Ramos (cell line): ENCODE measurements around the gene SRF.

Experiments
- in situ Hi-C: fragments of 300-500 bp; cut with MboI; formaldehyde crosslinking; loops from one replicate; pipeline ENCODE4 v1.14.3; 2022; ENCODE audit warnings: low sequenced_read_pairs; ENCODE audit not compliant: unreplicated experiment

SRF gene

GRCh38 chr6:43204271-43205105 is 33.4 kb downstream of the SRF start:
- in situ Hi-C loops: no loop called here

DNA sequence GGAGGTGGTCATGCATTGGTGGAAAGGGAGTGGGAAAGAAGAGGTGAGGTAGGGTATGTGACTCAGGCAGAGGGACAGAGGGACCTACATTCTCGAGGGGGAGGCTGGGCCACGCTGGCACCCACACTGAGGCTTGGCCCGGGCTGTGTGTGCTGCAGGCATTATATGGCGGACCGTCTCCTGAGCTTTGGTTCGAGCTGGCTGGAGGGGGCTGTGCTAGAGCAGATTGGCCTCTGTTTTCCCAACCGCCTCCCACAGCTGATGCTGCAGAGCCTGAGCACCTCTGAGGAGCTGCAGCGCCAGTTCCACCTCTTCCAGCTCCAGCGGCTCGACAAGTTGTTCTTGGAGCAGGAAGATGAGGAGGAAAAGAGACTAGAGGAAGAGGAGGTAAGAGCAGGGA is 34.8 kb downstream of the SRF start:
- in situ Hi-C loops: no loop called here

- in situ Hi-C loops: no loop called here
Observed at GRCh38 chr6:43207286-43207685, 36.2 kb downstream of the SRF start.

DNA sequence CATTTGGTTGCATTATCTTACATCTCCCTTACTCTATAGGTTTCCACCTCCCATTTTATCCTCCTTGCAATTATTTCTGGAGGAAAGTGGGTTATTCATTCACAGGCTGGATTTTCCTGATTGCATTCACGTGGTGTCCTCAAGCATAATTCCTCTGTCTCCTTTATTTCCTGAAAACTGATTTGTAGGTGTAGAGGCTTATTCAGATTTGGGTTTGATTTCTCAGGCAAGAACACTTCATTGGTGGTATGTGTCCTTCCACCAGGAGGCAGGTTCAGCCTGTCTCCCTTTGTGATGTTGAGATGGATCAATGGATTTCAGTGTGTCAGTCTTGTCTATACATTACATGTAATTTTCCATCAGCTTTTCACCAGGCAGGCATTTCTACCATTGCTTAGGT is 40.9 kb downstream of the SRF start:
- in situ Hi-C loops: no loop called here

DNA sequence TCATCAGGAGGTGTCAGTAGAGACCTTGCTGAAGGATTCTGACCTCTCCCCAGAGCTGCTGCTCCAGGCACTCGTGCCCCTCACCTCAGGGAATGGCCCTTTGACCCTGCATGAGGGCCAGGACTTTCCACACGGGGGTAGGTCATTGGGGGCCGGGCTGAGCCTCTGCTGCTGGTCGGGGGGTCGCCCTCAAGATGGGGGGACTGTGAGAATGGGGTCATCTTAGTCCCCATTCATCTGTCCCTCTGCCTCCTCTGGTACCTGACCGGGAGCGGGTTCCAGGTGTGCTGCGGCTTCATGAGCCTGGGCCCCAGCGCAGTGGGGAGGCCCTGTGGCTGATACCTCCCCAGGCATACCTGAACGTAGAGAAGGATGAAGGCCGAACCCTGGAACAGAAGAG is 42.4 kb downstream of the SRF start:
- in situ Hi-C loops: no loop called here

GRCh38 chr6:43215066-43215465 is 44.0 kb downstream of the SRF start:
- in situ Hi-C loops: no loop called here

DNA sequence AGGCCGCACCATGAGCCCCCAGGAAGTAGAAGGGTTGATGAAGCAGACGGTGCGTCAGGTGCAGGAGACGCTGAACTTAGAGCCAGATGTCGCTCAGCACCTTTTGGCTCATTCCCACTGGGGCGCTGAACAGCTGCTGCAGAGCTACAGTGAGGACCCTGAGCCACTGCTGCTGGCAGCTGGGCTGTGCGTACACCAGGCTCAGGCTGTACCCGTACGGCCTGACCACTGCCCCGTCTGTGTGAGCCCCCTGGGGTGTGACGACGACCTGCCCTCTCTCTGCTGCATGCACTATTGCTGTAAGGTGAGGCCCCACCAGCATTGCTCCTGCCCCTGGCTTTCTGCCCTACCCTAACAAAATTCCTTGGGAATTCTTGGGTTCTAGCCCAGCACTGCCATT is 45.1 kb downstream of the SRF start:
- in situ Hi-C loops: no loop called here

GRCh38 chr6:43217351-43217750 is 46.3 kb downstream of the SRF start:
- in situ Hi-C loops: no loop called here

GRCh38 chr6:43219119-43219518 is 48.0 kb downstream of the SRF start:
- in situ Hi-C loops: no loop called here

GRCh38 chr6:43219814-43220213 is 48.7 kb downstream of the SRF start:
- in situ Hi-C loops: no loop called here

GRCh38 chr6:43220439-43220951 is 49.4 kb downstream of the SRF start:
- in situ Hi-C loops: no loop called here

- in situ Hi-C loops: no loop called here
Observed at GRCh38 chr6:43221046-43221972, 50.2 kb downstream of the SRF start.

GRCh38 chr6:43222418-43223059 is 51.5 kb downstream of the SRF start:
- in situ Hi-C loops: no loop called here

- in situ Hi-C loops: no loop called here
Observed at GRCh38 chr6:43223175-43223574, 52.1 kb downstream of the SRF start.

GRCh38 chr6:43226192-43226851 is 55.3 kb downstream of the SRF start:
- in situ Hi-C loops: no loop called here

DNA sequence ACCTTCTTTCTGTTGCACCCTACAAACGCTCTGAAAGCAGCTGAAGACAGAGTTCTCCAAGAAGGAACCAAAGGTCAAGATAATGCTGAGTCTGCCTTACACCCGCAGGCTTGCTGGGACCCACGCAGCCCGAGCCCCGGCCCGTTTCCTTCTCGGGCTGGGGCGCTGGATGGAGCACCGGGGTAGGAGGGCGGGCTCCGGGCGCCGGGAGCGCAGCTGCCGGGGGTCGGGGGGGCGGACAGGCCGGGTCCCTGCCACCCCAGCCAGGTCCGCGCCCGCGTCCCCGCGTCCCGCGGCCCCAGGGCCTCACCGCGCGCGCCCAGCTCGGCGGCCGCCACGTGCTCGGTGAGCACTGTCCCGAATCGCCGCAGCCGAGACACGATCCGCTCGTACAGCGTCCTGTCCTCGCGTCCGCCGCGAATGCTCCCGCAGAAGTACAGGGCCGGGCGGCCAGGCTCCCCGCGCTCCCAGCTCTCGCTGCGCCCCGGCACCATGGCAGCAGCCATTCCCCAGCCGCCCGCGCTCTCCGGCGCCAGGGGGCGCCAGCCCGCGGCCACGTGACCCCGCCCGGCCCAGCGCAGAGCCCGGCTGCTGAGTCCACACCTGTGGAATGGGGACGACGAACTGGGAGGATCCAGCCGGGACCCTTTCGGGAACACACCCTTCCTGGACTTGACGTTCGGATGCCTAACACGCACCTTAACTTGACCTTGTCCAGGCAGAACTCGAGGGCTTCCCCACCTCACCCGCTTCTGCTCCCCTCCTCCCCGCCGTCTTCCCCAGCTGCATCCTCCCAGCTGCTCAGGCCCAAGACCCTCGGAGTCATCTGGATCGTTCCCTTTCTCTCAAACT is 58.1 kb downstream of the SRF start, which contains the start of gene DNPH1:
DNPH1 (minus strand) TSS at position 531 of the 852 bp plus-strand sequence; CDS start at position 506, 25 bp downstream.
- in situ Hi-C loops: no loop called here

DNA sequence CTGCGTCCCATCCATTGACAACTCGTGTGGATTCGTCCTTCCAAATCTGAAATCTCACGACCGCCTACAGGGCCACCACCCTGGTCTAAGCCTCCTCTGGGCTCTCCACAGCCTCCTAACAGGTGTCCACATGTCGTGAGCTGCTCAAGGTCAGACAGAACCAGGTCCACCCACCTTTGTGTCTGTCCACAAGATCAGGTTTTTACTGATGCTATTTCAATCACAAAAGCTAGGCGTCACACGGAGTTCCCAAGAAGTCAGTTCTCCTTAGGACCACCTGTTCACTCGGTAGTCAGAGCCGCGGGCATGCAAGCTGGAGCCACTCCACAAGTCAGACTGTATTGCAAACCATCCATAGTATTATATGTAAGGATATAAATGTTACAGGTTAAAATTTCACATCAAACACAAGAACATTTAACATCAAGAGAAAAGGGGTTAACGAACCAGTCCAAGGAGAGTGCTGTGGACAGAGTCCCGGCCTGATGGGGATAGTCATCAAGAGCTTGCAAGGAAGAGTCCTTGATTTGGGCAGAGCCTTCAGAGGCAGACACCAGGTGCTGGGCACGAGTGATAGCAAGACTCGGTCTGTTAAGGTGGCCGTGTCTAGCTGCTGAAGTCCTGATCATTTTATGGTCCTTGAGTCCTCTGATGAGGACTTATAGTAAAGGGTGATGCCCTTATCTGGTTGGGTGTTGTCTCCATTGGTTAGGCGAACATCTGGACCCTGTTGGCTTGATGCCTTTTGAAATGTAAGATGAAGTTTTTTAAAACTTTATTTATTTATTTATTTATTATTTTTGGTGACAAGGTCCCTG is 58.9 kb downstream of the SRF start:
- in situ Hi-C loops: no loop called here

DNA sequence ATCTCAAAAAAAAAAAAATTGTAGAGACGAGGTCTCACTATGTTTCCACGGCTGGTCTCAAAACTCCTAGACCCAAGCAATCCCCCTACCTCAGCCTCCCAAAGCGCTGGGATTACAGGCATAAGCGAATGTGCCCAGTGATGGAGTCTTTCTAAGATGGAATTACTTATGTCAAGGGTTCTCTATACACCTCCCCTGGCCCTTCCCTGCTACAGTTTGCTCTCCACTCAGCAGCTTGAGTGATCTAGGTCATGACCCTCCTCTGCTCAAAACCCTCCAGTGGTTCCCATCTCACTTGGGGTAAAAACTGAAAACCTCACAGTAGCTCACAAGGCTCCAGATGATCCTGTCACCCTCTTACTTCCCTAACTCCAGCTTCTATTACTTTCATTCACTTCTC is 60.0 kb downstream of the SRF start:
- in situ Hi-C loops: no loop called here
